OCI-LY7 (cell line): Measurements from ENCODE around the gene PFKP. TPM values are rescaled to one million over a fixed set of nuclear protein-coding genes. Genes with fewer than 3 reads are reported as not detected.

Experiments
- BruUV-seq: library from RNA; stranded (reverse); fragments of 400-500 nt; replicated peaks from 2 replicates; lab custom pipeline; 2021; lab: Mats Ljungman, UMichigan
- CTCF ChIA-PET: fragments of 300-600 bp; sonication (Branson Sonifier 250); formaldehyde crosslinking; loops from one replicate; lab custom pipeline; 2022; ENCODE audit warnings: antibody characterized with exemption; ENCODE audit not compliant: unreplicated experiment; lab: Charles Lee
- POLR2A ChIA-PET: fragments of 300-600 bp; sonication (Branson Sonifier 250); formaldehyde crosslinking; loops from one replicate; lab custom pipeline; 2022; ENCODE audit warnings: antibody characterized with exemption; lab: Charles Lee
- DNase-seq: peaks from one replicate; pipeline ENCODE4 v3.0.0-alpha.2; 2015; ENCODE audit warnings: low spot score
- H2AFZ ChIP-seq: fragments of 200-600 bp; sonication (generic), shearing (Covaris generic); 2 replicates; pipeline ENCODE4 v1.6.1; 2014; ENCODE audit warnings: mild to moderate bottlenecking, antibody characterized with exemption, low read length, moderate library complexity
- H3K27ac ChIP-seq: fragments of 200-600 bp; sonication (generic); 2 replicates; pipeline ENCODE4 v1.5.1; 2014; ENCODE audit warnings: mixed run types, low read depth, mild to moderate bottlenecking, moderate library complexity, low read length, inconsistent platforms; ENCODE audit not compliant: poor library complexity, severe bottlenecking
- H3K36me3 ChIP-seq: fragments of 200-600 bp; sonication (generic); 2 replicates; pipeline ENCODE4 v1.6.1; 2014; ENCODE audit warnings: mild to moderate bottlenecking, antibody characterized with exemption, low read length, moderate library complexity, mixed read lengths; ENCODE audit not compliant: insufficient read depth
- H3K4me1 ChIP-seq: fragments of 200-600 bp; sonication (generic); 2 replicates; pipeline ENCODE4 v1.5.1; 2014; ENCODE audit warnings: mild to moderate bottlenecking, low read length; ENCODE audit not compliant: insufficient read depth, poor library complexity, severe bottlenecking
- H3K4me2 ChIP-seq: fragments of 200-600 bp; sonication (generic); 2 replicates; pipeline ENCODE4 v1.6.1; 2014; ENCODE audit warnings: mild to moderate bottlenecking, low read length
- H3K4me3 ChIP-seq: fragments of 200-600 bp; sonication (generic); 2 replicates; pipeline ENCODE4 v1.5.1; 2014; ENCODE audit warnings: mild to moderate bottlenecking, low read depth, low read length; ENCODE audit not compliant: poor library complexity, severe bottlenecking
- H3K79me2 ChIP-seq: fragments of 200-600 bp; sonication (generic); 2 replicates; pipeline ENCODE4 v1.6.1; 2016; ENCODE audit warnings: low read depth, mild to moderate bottlenecking, low read length, moderate library complexity, mixed read lengths; ENCODE audit not compliant: insufficient read depth
- H3K9me2 ChIP-seq: fragments of 200-600 bp; sonication (generic); 2 replicates; pipeline ENCODE4 v1.6.1; 2016; ENCODE audit warnings: mild to moderate bottlenecking, low read length, mixed read lengths; ENCODE audit not compliant: insufficient read depth
- H3K9me3 ChIP-seq: fragments of 200-600 bp; sonication (generic); 2 replicates; pipeline ENCODE4 v1.6.1; 2014; ENCODE audit warnings: mild to moderate bottlenecking, mixed run types, low read length, mixed read lengths
- H4K20me1 ChIP-seq: fragments of 200-600 bp; sonication (generic); 2 replicates; pipeline ENCODE4 v1.6.1; 2014; ENCODE audit warnings: mild to moderate bottlenecking, antibody characterized with exemption, low read length, moderate library complexity, mixed read lengths; ENCODE audit not compliant: insufficient read depth
- EZH2phosphoT487 ChIP-seq: fragments of 200-600 bp; sonication (generic); IDR thresholded peaks from 2 replicates; pipeline ENCODE4 v1.6.1; 2018; ENCODE audit warnings: low read depth, borderline replicate concordance, mild to moderate bottlenecking, mixed run types, antibody characterized with exemption, low read length, moderate library complexity, mixed read lengths
- intact Hi-C: fragments of 100-400 bp; cut with micrococcal nuclease; formaldehyde crosslinking; loops from one replicate; pipeline ENCODE4 v1.10.0; 2022; ENCODE audit not compliant: unreplicated experiment
- total RNA-seq, 2 experiments: library from RNA; depleted of rRNA in 1 of 2; stranded (reverse); fragments of >200 nt in 1 of 2; shearing (Covaris generic) in 1 of 2; gene quantifications; 2 replicates each; pipeline ENCODE4 v1.2.3, GENCODE V29; 2014 to 2022
- TF ChIP-seq, protein P1 (sequence below): fragments of 200-600 bp; sonication (generic); conservative IDR thresholded peaks from 2 replicates; pipeline ENCODE4 v1.5.1; 2014; ENCODE audit warnings: mild to moderate bottlenecking, antibody characterized with exemption, low read length, moderate library complexity, mixed read lengths

The PFKP gene
- total RNA-seq, 2 experiments from 2014 or later, result 85.4 to 154 TPM

DNA sequence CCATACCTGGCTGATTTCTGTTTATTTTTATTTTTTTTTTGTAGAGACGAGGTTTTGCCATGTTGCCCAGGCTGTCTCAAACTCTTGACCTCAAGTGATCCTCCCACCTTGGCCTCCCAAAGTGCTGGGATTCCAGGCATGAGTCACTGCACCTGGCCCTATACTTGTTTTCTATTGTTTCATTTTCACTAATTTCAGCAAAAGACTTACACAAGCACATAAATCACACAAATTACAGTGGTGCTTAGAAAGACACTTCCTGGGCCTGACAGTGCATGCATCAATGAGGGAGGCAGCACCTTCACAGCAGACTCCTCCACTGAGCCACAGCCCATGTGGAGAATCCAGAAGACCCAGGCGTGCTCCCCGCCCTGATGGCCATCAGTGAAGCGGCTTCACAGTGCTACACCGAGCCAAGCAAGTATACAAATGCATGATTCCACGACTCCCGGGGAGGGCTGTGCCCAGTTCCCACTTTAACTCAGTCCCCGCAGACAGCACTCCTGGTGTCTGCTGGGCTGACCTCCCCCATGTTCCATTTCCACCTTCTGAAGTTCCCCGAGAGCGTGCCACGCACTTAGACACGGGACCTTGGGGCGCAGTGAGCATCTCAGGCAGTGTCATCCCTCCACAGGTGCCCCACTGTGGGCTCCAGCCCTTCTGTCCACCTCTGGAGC, 84.7 kb downstream of the PFKP start:
- peaks cover 53% of the 10 kb centered on the region for H3K36me3 ChIP-seq

DNA sequence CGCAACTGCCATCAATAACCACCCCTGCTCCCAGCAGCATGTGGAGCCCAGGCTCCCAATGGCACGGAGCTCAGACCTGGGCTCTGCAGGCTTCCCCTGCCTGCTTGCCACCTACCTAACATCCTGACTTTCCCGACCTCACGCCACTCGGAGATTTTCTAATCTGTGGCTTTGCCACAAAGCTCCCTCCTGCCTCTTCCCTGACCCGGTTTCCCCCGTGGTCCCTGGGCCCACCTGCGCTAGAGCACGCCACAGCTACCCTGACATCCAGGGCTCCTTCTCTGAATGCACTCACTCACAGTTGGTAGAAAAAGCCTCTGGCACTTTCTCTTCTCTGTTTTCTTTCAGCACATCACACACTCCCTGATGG, 85.2 kb downstream of the PFKP start:
- H3K36me3 ChIP-seq, result peaks cover 53% of the 10 kb centered on the region
- H2AFZ ChIP-seq, result no peak overlapping the region
- no peaks in the 10 kb centered on the region for H3K9me2 ChIP-seq
- no peak overlapping the region for H3K4me2 ChIP-seq
- no peaks in the 10 kb centered on the region for H3K79me2 ChIP-seq
- BruUV-seq, result no TSS peak
- TF ChIP-seq EZH2phosphoT487, result no peak
- TF ChIP-seq, protein P1, sequence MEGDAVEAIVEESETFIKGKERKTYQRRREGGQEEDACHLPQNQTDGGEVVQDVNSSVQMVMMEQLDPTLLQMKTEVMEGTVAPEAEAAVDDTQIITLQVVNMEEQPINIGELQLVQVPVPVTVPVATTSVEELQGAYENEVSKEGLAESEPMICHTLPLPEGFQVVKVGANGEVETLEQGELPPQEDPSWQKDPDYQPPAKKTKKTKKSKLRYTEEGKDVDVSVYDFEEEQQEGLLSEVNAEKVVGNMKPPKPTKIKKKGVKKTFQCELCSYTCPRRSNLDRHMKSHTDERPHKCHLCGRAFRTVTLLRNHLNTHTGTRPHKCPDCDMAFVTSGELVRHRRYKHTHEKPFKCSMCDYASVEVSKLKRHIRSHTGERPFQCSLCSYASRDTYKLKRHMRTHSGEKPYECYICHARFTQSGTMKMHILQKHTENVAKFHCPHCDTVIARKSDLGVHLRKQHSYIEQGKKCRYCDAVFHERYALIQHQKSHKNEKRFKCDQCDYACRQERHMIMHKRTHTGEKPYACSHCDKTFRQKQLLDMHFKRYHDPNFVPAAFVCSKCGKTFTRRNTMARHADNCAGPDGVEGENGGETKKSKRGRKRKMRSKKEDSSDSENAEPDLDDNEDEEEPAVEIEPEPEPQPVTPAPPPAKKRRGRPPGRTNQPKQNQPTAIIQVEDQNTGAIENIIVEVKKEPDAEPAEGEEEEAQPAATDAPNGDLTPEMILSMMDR, result no peak
- no peak overlapping the region for H3K4me3 ChIP-seq
- no peaks in the 10 kb centered on the region for H3K4me1 ChIP-seq
- ChIA-PET POLR2A (interaction anchor here (1.1 kb wide), 1 partner anchor 12 kb away, joined by 5 read pairs; no protein-coding TSS in a partner anchor), CTCF (interaction anchor here (0.6 kb wide), 1 partner anchor 20 kb away, joined by 8 read pairs; the partner anchor contains the start of gene PITRM1)
- no peaks in the 10 kb centered on the region for H3K9me3 ChIP-seq
- intact Hi-C loops, result no loop called here
- DNase-seq, result no peak
- no peak overlapping the region for H3K27ac ChIP-seq
- H4K20me1 ChIP-seq, result no peaks in the 10 kb centered on the region; the same call in 1 of the 2 replicates

More for the DNA sequence above, 84.7 kb downstream of the PFKP start:
- H3K4me3 ChIP-seq, result no peak overlapping the region
- CTCF ChIA-PET, result no interaction called here
- TF ChIP-seq EZH2phosphoT487, result no peak
- TF ChIP-seq, protein P1, result no peak
- H2AFZ ChIP-seq, result no peak overlapping the region
- no peaks in the 10 kb centered on the region; the same call in 1 of the 2 replicates for H4K20me1 ChIP-seq
- intact Hi-C loops, result no loop called here
- H3K9me3 ChIP-seq, result no peaks in the 10 kb centered on the region
- H3K27ac ChIP-seq, result no peak overlapping the region
- no peak for DNase-seq
- no TSS peak for BruUV-seq
- no peaks in the 10 kb centered on the region for H3K79me2 ChIP-seq
- H3K4me2 ChIP-seq, result no peak overlapping the region
- POLR2A ChIA-PET, result no interaction called here
- H3K9me2 ChIP-seq, result no peaks in the 10 kb centered on the region
- H3K4me1 ChIP-seq, result no peaks in the 10 kb centered on the region

DNA sequence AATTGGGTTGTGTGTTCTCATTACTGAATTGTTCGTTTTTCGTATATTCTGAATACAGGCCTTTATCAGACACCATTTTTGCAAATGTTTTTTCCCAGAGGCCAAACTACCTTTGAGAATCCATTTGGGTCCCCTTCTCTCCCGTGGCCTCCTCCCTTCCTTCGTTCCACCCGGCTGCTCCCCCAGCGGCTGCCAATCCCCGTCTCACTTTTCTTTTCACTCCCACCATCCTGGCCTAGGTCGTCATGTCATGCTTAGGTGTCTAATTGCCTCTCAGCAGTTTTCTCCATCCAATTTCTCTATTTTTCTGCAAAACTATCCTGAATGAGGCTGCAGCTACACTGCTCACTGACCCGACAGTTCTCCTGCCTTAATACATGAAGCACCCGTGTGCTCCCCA, 87.3 kb downstream of the PFKP start:
- intact Hi-C loops, result no loop called here
- POLR2A ChIA-PET, result no interaction called here
- no peaks in the 10 kb centered on the region for H3K9me3 ChIP-seq

More for the DNA sequence above, 87.3 kb downstream of the PFKP start:
- BruUV-seq, result no TSS peak
- no peak for DNase-seq
- H3K36me3 ChIP-seq, result peaks cover 64% of the 10 kb centered on the region
- H3K4me2 ChIP-seq, result no peak overlapping the region
- H3K27ac ChIP-seq, result no peak overlapping the region
- no peaks in the 10 kb centered on the region for H3K9me2 ChIP-seq
- no peak for TF ChIP-seq EZH2phosphoT487
- TF ChIP-seq, protein P1, result no peak
- no peak overlapping the region for H2AFZ ChIP-seq
- H3K4me1 ChIP-seq, result no peaks in the 10 kb centered on the region
- no peaks in the 10 kb centered on the region; the same call in 1 of the 2 replicates for H4K20me1 ChIP-seq
- CTCF ChIA-PET, result no interaction called here
- H3K4me3 ChIP-seq, result no peak overlapping the region
- H3K79me2 ChIP-seq, result no peaks in the 10 kb centered on the region
